ENCODE data around the gene NRG2. TPM values are rescaled to one million over a fixed set of nuclear protein-coding genes. Genes with fewer than 3 reads are reported as not detected.

NRG2 gene
- total RNA-seq, 1 donor from 2014 or later, result 1.4 TPM

- Mint-ChIP-seq H3K27ac (no peak overlapping the region), H3K27me3 (peaks cover 89% of the 10 kb centered on the region), H3K4me1 (ENCODE audit: unreplicated experiment) (no peaks in the 10 kb centered on the region), H3K4me3 (no peak overlapping the region), H3K9me3 (no peaks in the 10 kb centered on the region), H3K36me3 (no peaks in the 10 kb centered on the region)
- DNase-seq (ENCODE audit: extremely low spot score, unreplicated experiment), result no peak
- TF ChIP-seq CTCF (conservative IDR thresholded peaks at IDR 0.05), result no peak
Measured at GRCh38 chr5:139797335-139797734, 245.8 kb downstream of the NRG2 start.

Other genes with a start within 250 kb of the NRG2 start
- 0.19 and 0.27 TPM in 2 replicates for gene PSD2, start 247.5 kb downstream of the NRG2 start, total RNA-seq (ENCODE audit: low replicate concordance)
- 8.3 and 10.7 TPM in 2 replicates for gene PURA, start 70.8 kb upstream of the NRG2 start, total RNA-seq (ENCODE audit: low replicate concordance)
- 2.6 and 2.9 TPM in 2 replicates for gene IGIP, start 82.6 kb upstream of the NRG2 start, total RNA-seq (ENCODE audit: low replicate concordance)
- 49.9 and 73.5 TPM in 2 replicates for gene CYSTM1, start 131.9 kb upstream of the NRG2 start, total RNA-seq (ENCODE audit: low replicate concordance)